Middle frontal gyrus (tissue), 1 donor: ENCODE results near the gene HRK.

ENCODE experiments used
- DNase-seq: peaks from one replicate; pipeline ENCODE4 v3.0.0-alpha.2; 2015; ENCODE audit warnings: low spot score; ENCODE audit errors: extremely low spot score

The HRK gene

DNA sequence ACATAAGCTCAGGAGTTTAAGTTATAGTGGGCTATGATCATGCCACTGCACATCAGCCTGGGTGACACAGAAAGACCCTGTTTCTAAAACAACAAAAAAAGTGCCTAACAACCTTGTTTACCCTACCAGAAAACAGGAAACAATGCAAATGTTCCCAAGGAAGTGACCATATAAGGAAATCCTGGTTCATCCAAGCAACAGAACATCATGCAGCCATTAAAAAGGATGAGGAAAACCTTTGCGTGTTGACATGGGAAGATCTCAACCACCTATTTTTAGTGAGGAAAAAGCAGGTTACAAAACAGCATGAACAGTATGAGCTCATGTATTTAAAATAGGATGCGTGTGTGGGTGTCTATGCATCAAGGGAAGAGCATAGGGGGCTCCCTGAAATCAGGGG, 13.7 kb downstream of the HRK start:
- no peak for DNase-seq

- no peak for DNase-seq
Measured at GRCh38 chr12:116864371-116865160, 16.7 kb downstream of the HRK start.

DNA sequence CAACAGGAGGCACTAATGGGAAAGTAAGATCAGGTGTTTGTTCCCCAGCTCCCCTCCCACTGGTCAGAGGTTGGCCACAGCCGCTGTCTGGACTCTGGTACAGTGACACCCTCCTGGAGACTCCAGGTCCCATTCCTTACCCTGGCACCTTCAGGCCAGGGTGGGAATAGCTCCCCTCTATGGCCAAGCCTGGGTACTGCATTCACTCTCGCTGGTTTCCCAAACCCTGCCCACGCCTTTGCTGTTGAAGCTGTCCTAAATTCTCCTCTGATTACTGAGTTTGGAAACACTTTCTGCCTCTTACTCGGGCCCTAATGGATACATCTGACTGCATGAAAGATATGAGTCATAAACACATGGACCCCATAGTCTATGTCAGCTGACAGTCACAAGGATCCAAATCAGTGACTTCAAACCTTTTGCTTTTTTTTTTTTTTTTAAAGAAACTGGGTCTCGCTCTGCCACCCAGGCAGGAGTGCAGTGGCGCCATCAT, 17.9 kb downstream of the HRK start:
- no peak for DNase-seq

- DNase-seq = no peak
Measured at GRCh38 chr12:116862167-116862566, 19.1 kb downstream of the HRK start.

- peak; percentile 81 for DNase-seq
Measured at GRCh38 chr12:116861320-116861719, 19.9 kb downstream of the HRK start.

DNA sequence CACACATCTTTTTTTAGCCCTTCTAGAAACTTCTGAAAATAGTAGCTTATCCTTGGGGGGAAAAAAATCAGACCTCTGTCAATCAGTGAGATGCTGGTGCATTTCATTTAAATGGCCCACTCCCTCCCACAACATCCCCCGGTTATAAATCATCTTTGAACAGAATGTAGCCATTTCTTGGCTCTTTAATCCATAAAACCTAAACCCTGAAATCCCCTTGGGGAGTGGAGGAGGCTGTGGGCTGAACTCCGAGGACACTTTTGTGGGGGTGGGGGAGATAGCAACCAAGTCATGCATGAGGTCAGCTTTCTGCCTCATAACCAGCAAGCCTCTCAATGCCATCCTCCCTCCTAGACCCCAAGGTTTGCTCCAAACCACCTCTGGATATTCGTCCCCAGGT, 21.0 kb downstream of the HRK start:
- no peak for DNase-seq

DNA sequence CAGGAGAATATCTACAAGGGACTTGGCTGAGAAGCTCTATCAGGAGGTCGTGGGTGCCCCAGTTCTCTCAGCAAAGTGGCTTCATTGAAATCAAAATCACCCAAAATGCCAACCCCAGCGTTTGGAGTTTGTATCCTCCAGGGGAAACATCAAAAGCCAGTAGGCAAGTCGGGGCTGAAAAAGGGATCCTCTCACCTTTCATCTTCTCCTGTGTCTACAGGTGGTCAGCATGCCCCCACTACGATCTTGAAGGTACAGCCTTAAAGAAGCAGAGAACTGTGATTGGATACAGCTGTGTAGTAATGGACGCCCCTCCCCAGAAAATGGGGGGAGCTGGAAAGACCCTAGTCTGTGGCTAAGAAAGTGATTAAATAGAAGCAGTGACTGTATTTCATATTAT, 22.2 kb downstream of the HRK start:
- DNase-seq = no peak

GRCh38 chr12:116856729-116857128, 24.5 kb downstream of the HRK start:
- no peak for DNase-seq

GRCh38 chr12:116855744-116856470, 25.3 kb downstream of the HRK start:
- no peak for DNase-seq

- DNase-seq = no peak
Measured at GRCh38 chr12:116853507-116853906, 27.7 kb downstream of the HRK start.

- no peak for DNase-seq
Measured at GRCh38 chr12:116852303-116852702, 28.9 kb downstream of the HRK start.

DNA sequence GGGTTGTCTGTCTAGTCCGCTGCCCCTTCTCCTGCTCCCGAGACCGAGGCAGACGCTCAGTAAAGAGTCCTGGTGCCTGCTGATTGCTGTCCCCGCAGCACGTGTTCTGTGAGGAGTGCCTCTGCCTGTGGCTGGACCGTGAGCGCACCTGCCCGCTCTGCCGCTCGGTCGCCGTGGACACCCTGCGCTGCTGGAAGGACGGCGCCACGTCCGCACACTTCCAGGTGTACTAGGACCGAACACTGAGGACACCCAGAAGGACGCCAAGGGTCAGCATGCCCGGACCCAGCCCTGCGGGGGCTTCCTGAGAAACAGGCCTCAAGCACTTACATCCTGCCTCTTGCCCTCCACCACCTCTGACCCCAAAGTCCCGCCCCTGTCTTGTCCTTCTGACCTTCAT, 32.0 kb downstream of the HRK start:
- DNase-seq = no peak

DNA sequence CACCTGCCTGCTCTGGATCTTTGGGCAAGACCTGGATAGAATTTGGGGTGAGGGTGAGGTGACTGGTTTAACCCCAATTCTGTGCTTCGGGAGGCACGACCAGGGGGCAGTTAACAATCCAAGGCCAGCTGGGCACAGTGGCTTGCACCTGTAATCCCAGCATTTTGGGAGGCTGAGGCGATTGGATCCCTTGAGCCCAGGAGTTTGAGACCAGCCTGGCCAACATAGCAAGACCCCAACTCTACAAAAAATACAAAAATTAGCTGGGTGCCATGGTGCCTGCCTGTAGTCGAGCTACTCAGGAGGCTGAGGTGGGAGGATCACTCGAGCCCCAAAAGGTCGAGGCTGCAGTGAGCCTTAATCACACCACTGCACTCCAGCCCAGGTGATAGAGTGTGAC, 38.2 kb downstream of the HRK start:
- no peak for DNase-seq

GRCh38 chr12:116839287-116839830, 41.9 kb downstream of the HRK start:
- no peak for DNase-seq

DNA sequence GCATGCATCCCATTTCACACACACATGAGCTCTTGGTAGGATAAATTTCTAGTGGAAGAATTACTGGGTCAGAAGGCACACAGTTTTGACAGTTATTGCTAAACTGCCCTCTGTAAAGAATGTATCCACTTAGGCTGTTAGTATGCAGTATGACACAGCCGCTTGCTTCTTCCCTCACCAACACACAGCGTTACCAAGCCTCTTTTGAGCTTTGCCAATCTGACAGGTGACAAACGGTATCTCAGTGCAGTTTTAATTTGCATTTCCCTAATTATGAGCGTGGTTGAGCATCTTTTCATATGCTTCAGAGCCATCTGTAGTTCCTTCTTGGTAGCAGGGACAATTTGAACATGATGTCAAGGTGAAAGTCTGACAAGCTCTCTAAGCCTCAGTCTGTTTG, 42.9 kb downstream of the HRK start:
- no peak for DNase-seq

DNA sequence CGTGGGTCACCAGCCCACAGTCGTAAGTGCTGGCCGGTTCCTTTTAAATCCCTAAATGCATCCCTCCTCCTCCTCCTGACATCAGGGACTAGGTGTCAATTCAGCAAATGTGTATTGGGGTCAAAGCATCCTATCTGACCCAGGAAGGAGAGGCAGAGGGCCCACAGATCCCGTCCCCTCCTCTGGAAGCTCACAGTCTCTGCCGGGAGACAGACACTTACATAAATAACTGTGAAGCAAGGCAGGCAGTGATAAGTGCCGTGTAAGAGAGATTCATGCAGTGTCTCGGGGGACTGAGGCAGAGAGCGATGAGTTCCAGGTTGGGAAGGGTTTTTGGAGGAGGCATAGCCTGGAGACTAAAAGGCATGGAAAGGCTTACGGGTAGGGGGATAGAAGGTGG, 44.1 kb downstream of the HRK start:
- no peak for DNase-seq

DNA sequence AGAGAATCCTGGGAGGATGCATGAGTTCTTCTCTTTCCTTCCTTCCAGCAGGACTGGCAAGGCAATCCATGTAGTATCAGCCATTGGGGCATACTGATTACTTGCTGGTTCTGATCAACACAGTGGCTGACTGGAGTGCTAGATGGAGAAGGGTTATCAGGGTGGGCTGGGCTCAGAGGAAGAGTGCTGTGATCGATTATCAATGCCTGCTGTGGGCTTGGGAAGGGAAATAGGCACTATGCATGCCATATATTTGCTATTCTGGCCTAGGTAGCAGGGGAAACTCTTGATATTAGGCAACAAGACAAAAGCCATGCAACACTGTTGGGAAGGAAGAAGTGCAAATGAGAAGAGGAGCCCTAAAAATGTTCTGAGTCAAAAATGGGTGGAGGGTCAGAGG, 45.8 kb downstream of the HRK start:
- DNase-seq = no peak

- no peak for DNase-seq
Measured at GRCh38 chr12:116833474-116833873, 47.8 kb downstream of the HRK start.

DNA sequence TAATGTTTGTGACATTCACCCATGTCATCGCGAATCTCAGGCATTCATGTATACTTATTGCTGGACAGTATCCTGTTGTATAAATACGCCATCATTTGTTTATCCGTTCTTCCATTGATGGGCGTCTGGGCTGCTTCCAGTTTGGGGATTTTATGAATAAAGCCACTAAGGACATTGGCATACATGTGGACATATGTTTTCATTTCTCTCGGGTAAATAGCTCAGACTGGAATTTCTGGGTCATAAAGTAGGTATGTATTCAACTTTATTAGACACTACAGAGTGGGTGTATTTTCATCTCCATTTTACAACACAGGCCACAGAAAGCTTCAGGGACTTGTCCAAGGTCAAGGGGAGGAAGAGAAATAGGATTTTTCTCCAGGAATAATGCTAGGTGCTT, 48.9 kb downstream of the HRK start:
- no peak for DNase-seq

- no peak for DNase-seq
Measured at GRCh38 chr12:116827432-116827831, 53.8 kb downstream of the HRK start.

DNA sequence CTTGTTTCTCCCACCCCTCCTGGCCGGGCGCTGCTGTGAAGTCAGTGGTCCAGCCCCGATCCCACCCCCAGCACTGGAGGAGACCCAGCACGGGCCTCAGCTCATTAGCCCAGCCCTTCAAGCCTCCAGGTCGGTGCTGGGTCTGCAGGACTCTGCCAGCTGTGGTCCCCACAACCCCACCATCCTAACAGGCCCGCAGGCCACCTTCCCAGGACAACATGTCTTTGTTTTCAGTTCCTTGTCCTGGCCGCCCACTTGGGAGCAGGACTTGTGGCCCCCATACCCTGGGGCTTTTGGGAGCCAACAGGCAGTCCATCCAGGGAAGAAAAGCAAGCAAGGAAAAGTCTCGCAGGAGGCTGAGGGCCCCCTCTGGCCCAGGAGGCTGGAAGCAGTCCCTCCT, 60.0 kb downstream of the HRK start:
- DNase-seq = no peak

GRCh38 chr12:116820064-116820656, 61.1 kb downstream of the HRK start:
- DNase-seq = no peak
